Measurements from ENCODE around the gene DNAJC11.
"Not testable (repeated sequence)": the region's sequence is repeated elsewhere in the genome, so short reads cannot be mapped to it uniquely, and the experiment has no call there.

The DNAJC11 gene

DNA sequence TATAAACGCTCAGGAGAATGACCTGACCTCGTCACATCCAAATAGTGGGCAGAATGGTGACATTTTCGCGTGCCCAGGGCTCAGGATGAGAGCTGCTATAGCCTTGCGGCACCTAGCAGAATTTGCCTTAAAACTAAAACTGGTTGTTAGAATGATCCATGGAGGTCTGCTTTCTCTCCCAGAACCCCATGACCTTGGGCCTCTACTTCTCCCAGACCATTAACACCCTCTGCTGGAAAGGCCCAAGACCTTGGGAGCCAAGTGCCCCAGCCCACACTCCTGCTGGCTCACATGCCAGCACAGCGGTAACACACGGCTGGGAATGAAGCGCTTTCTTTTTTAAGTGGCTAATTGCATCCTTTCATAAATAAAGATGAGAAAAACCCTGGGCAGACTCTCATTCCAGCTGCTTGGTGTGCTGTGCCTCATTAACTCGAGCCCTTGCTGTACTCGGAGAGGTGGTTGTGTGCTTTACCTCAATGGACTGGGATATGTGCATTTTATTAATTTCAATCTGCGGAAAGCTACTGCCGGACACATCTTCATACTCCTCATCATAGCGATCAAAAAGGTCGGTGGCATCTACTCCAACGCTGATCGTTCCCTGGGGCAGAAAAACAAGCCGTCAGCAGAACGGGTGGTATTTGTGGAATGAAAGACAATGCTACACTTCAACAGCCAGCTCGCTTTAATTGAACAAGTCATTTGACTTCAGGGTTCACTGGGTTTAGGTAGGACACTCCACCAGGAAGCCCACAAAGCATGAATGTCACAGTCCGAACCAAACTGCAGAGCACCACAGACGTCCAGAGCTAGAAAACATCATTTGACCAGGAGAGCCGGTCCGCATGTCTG lies 48.0 kb downstream of the DNAJC11 start:
- TF ChIP-seq, protein P1, sequence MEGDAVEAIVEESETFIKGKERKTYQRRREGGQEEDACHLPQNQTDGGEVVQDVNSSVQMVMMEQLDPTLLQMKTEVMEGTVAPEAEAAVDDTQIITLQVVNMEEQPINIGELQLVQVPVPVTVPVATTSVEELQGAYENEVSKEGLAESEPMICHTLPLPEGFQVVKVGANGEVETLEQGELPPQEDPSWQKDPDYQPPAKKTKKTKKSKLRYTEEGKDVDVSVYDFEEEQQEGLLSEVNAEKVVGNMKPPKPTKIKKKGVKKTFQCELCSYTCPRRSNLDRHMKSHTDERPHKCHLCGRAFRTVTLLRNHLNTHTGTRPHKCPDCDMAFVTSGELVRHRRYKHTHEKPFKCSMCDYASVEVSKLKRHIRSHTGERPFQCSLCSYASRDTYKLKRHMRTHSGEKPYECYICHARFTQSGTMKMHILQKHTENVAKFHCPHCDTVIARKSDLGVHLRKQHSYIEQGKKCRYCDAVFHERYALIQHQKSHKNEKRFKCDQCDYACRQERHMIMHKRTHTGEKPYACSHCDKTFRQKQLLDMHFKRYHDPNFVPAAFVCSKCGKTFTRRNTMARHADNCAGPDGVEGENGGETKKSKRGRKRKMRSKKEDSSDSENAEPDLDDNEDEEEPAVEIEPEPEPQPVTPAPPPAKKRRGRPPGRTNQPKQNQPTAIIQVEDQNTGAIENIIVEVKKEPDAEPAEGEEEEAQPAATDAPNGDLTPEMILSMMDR (IDR thresholded peaks at IDR 0.05; ENCODE audit: low read length, missing control alignments) = no peak
- no peak for DNase-seq (ENCODE audit: low read depth)

DNA sequence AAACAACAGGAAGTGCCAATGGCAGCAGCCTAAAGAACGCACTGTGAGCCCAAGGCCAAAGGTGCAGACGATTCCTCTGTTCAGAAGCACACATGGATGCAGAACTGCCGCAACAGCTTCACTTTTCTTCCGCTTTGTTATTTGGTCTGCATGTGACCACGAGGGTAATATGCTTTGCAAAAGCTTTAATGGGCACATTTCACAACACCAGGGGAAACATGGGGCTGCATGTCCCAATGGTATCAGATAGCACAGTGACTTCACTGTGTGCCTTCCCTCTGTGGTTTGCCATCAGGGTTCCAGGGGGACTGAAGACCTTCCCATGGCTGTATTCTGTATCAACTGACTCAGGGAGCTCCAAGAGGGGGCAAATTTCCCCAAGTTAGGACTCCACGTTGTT lies 48.6 kb downstream of the DNAJC11 start:
- DNase-seq (ENCODE audit: low read depth) = no peak
- no peak overlapping the region for H3K4me3 ChIP-seq (replicated peaks; ENCODE audit: low read depth, low read length)

More for the DNA sequence above, 48.0 kb downstream of the DNAJC11 start:
- no peak overlapping the region for H3K4me3 ChIP-seq (replicated peaks; ENCODE audit: low read depth, low read length)

DNA sequence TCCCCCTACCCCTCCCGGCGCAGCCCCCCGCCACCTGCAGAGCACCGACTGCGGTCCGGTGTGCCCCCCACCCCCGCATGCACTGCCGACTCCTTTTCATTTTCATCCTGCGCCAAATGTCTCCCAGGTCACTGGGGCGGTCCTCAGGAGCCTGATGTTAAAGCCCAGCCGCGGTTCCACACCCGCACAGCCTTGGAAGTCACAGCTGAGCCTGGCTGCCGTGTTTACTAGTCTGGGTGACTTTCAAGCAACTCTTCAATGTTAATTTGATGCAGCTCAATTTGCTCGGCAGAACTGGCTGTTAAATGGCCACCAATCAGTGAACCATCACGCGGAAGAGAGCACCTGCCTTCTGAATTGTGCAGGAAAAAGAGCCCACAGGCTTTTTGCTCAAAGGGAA lies 49.7 kb downstream of the DNAJC11 start:
- TF ChIP-seq, protein P1 (IDR thresholded peaks at IDR 0.05; ENCODE audit: low read length, missing control alignments) = no peak
- DNase-seq (ENCODE audit: low read depth) = no peak
- no peak overlapping the region for H3K4me3 ChIP-seq (replicated peaks; ENCODE audit: low read depth, low read length)

More for the DNA sequence above, 48.6 kb downstream of the DNAJC11 start:
- TF ChIP-seq, protein P1 (IDR thresholded peaks at IDR 0.05; ENCODE audit: low read length, missing control alignments) = no peak

DNA sequence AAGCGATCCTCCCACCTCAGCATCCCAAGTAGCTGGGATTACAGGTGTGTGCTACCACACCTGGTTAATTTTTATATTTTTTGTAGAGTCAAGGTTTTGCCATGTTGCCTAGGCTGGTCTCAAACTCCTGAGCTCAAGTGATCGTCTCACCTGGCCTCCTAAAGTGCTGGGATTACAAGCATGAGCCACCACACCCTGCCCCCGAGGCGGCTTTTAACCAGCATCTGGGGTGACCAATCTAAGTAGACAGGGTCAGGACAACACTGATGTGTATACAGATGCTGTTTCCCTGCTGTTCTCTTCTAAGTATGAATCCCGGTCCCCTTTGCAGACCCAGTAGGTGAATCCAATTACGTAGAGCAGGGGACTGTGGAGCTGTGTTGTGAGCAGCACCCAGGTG lies 53.1 kb downstream of the DNAJC11 start:
- TF ChIP-seq, protein P1 (IDR thresholded peaks at IDR 0.05; ENCODE audit: low read length, missing control alignments) = no peak
- no peak overlapping the region for H3K4me3 ChIP-seq (replicated peaks; ENCODE audit: low read depth, low read length)

DNA sequence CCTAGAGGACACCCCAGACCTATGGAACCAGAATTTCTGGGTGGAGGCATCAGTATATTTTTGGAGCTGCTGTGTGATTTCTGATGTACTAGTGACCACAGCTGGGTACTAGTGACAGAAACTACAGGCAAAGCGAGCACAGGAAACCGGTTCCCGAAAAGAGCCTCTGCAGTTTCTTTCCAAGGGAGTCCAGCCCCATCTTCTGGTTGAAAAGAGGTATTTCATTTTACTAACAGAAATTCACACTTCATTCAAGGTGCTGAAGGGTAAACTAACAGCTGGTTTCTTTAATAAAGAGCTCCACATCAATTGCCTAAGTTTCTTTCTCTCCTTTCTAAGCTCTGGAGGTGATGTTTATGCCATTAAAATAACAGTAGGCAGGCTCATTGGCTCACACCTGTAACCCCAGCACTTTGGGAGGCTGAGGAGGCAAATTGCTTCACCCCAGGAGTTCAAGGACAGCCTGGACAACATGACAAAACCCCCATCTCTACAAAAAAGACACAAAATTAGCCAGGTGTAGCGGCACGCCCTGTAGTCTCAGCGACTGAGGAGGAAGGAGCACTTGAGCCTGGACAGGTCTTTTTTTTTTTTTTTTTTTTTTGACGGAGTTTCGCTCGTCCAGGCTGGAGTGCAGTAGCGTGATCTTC lies 55.0 kb downstream of the DNAJC11 start:
- TF ChIP-seq, protein P1 (IDR thresholded peaks at IDR 0.05; ENCODE audit: low read length, missing control alignments) = peak; percentile 62
- H3K4me3 ChIP-seq (replicated peaks; ENCODE audit: low read depth, low read length) = no peak overlapping the region
- peak; percentile 72 for DNase-seq (ENCODE audit: low read depth)

More for the DNA sequence above, 53.1 kb downstream of the DNAJC11 start:
- no peak for DNase-seq (ENCODE audit: low read depth)

DNA sequence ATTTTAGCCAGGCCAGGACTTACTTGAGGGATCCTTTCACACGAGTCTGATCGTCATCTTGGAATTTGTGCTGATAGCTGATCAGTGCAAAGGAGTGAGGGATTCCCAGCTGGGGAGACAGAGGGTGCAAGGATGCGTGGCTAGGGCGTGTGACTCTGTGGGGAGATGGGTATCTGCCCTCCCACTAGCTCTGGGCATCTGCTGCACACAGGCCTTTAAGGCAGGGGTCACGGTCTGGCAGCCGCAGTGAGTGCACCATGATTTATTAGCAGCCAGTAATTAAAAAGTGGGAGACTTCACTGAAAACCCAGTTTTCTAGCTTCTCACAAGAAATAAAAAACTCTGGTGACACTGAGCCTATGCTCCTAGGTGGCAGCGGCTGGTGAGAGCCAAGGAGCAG lies 56.6 kb downstream of the DNAJC11 start:
- no peak for DNase-seq (ENCODE audit: low read depth)
- H3K4me3 ChIP-seq (replicated peaks; ENCODE audit: low read depth, low read length) = no peak overlapping the region
- TF ChIP-seq, protein P1 (IDR thresholded peaks at IDR 0.05; ENCODE audit: low read length, missing control alignments) = no peak

DNA sequence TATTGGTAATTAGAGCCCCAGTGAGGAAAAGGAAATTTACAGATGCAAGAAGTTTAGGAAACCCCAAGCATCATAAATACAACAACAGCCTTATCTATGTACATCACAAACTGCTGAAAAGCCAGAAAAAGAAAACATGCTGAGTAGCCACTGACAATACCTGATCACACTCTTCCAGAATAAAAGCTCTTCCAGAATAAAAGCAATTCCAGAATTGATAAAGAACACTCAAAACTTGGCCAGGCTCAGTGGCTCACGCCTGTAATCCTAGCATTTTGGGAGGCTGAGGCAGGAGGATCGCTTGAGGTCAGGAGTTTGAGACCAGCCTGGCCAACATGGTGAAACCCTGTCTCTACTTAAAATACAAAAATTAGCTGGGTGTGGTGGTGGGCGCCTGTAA lies 60.7 kb downstream of the DNAJC11 start:
- DNase-seq (ENCODE audit: low read depth); H3K4me3 ChIP-seq (replicated peaks; ENCODE audit: low read depth, low read length): not testable (repeated sequence)
